NCI-H460 (cell line): ENCODE results near the gene CACNG8. TPM values are rescaled to one million over a fixed set of nuclear protein-coding genes. Genes with fewer than 3 reads are reported as not detected.
"Not testable (repeated sequence)": the region's sequence is repeated elsewhere in the genome, so short reads cannot be mapped to it uniquely, and the experiment has no call there.

Experiments
- DNase-seq: peaks from one replicate; pipeline ENCODE4 v3.0.0-alpha.2; 2016; ENCODE audit warnings: low read depth; ENCODE audit errors: extremely low read depth
- polyA plus RNA-seq: library from polyadenylated mRNA; depleted of rRNA; stranded (reverse); fragments of >200 nt; gene quantifications from 2 replicates; pipeline ENCODE4 v1.2.3, GENCODE V29; 2014; cell fraction: nucleus; rRNA removed
- total RNA-seq: library from RNA; depleted of rRNA; stranded (reverse); fragments of >200 nt; shearing (Covaris generic); gene quantifications from 2 replicates; pipeline ENCODE4 v1.2.3, GENCODE V29; 2014; rRNA removed

The CACNG8 gene
- total RNA-seq: 0.58 and 0.84 TPM in 2 replicates
- polyA plus RNA-seq: 0.18 and 0.21 TPM in 2 replicates

DNA sequence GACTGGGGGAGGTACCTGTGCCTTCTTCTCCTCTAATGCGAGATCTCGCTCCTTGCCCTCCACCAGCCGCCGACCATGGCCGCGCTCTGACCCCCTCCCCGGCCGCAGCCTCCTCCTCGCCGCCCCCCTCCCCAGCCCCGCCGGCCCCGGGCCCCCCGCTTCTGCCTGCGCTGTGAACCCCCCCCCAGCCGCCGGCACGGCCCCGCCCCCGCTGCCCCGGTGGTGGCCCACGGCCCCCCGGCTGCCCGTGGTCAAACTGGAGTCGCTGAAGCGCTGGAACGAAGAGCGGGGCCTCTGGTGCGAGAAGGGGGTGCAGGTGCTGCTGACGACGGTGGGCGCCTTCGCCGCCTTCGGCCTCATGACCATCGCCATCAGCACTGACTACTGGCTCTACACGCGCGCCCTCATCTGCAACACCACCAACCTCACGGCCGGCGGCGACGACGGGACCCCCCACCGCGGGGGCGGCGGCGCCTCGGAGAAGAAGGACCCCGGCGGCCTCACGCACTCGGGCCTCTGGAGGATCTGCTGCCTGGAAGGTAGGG is at the start of gene CACNG8:
Gene CACNG8 (plus strand): TSS at position 51 of the 545 bp plus-strand sequence.
- DNase-seq: no peak

DNA sequence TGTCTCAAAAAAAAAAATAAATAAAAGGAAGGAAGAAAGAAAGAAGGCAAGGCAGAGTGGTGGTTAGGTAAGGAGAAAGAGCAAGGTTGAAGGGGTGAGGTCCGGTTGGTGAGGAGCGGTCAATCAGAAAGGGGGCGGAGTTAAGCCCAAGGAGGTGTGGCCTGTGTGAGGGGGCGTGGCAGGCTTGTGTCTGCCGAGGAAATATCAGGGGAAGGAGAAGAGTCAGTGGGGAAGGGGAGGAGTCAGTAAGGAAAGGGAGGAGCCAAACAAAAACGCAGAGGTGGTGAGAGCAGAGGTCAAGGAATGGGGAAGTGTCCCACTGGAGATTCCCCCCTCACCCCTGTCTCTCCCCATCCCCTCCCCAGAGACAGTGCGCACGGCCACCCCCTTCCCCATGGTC is 47.7 kb upstream of the CACNG8 start:
- DNase-seq: no peak

DNA sequence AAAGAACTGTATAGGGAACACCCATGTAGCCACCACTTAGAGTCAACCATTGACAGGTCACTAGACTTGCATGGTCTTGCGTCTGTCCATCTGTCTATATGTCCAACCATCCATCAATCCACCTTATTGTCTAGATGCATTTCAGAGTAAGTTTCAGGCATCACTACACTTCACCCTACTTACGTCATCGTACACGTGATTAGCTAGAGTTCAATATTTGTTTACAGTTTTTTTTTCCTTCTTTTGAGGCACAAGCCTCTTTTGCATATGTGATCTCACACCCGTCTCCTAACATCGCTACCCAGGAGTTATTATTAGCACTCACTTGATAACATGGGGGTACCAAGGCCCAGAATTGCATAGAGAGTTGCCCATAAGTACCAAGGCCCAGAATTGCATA is 46.7 kb upstream of the CACNG8 start:
- DNase-seq: no peak

DNA sequence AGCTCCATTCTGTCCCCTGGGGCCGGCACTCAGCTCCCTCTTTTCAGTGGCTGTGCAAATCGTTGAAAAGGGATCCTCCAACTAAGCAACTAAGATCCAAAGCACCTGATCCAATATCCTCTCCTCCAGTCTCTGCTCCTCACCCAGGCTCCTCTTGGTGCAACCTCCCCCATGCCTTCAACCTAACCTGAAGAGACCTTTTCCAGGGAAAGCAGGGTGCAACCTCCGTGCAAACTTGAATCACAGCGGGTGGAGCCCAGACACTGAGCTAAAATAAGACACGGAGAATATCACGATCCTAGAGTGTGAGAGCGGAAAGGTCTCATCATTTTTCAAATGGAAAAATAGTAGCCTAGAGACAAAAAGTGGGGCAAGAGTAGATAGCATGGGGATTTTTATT is 45.4 kb upstream of the CACNG8 start:
- no peak for DNase-seq

DNA sequence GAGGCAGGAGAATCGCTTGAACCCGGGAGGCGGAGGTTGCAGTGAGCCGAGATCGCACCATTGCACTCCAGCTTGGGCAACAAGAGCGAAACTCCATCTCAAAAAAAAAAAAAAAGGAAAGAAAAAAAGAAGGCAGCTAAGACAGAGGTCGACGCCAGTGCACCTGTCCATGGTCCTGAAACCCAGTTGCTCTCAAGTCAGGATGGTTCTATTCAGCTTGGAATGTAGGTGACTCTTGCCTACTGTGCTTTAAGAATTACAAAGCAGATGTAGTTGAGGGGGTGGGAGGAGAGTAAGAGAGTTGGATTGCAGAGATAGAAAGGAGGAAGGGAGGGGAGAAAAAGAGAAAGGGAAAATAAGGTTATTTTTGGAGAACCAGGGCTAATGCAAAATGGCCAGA is 35.0 kb upstream of the CACNG8 start:
- DNase-seq: peak; percentile 59

DNA sequence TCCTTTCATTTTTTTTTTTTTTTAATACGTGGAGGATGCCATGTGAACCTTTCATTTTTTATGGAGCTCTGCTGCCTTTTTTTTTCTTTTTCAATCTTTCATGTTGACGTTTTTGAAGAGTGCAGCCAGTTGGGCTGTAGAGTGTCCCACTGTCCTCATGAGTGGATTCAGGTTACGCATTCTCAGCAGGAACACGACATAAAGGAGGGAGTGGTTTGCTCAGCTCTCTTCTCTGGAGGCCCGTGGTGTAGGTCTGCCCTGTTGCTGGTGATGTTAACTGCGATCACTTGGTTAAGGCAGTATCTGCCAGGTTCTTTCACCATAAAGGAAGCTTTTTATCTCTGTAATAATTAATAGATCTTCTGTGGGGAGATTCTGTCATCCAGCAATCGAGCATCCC is 26.7 kb upstream of the CACNG8 start:
- no peak for DNase-seq

DNA sequence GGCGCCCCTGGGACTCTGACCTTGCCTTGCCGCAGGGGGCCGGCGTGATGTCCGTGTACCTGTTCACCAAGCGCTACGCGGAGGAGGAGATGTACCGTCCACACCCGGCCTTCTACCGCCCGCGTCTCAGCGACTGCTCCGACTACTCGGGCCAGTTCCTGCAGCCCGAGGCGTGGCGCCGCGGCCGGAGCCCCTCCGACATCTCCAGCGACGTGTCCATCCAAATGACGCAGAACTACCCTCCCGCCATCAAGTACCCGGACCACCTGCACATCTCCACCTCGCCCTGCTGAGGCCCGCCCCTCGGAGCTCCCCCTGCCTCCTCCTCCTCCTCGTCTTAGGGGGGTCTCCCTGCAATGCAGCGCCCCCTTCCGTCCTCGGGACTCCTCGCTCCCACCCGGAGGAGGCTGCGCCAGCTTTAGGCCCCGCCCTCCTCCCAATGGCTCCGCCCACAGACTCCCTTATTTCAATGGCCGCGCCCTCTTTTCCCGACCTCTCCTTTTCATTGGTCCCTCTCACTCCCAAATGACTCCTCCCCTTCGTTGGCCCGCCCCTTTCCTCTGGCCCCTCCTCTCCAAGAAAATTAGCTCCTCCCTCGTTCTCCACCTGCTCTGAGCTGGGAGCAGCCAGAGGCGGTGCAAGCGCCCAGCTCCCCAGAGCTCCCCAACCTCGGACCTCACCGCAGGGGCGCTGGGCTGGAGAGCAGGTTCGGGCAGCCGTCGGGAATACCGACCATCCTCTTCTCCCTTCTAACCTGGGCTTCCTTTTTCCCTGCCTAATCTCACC is 20.5 kb upstream of the CACNG8 start:
- no peak for DNase-seq

DNA sequence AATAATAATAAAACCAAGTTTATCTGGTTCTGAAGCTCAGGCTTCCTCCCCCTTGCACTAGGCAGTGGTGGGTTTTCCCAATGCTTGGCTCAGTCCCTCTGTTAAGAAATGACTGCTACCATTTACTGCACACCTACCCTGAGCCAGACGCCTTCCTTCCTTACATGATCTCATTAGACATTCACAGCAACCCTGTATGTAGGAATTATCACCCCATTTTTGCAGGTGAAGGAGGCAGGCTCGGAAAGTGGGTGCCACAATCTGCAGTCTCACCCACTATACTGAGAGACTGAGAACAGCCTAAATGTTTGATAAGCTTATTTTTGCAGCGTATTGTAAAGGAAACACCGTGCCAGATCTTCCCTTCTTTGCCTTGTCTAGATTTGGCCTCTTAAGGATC is 18.3 kb upstream of the CACNG8 start:
- DNase-seq: no peak

DNA sequence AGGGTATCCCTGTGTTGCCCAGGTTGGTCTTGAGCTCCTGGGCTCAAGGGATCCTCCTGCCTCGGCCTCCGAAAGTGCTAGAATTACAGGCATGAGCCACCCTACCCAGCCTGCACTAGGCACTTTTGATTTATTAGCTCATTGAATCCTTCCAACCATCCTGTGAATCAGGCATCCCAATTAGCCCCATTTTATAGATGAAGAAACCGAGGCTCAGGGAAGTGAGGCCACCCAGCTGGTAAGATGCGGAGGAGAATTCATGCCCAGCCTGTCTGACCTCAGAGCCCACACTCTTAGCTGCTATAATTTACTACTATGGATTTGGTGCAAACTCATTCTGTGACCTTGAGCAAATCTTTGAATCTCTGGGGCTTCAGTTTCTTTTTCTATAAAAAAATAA is 17.8 kb upstream of the CACNG8 start:
- no peak for DNase-seq

DNA sequence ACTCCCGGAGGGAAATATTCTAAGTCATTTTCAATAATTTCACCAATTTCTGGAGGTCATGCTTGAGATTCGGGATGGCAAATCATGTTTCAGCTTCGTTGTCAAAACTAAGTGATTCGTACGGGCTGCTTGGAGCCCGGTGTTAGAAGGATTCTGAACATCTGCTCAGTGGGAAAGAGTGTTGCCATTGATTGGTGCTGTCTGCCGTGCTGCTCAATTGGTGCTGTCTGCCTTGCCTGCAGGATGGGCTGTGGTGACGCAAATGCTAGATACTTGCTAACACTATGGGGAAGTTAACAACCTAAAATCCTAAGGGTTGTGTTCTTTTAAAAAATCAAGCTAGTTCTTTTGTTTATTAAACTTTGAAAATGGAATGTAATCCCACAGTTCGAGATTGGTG is 17.3 kb upstream of the CACNG8 start:
- peak; percentile 72 for DNase-seq

DNA sequence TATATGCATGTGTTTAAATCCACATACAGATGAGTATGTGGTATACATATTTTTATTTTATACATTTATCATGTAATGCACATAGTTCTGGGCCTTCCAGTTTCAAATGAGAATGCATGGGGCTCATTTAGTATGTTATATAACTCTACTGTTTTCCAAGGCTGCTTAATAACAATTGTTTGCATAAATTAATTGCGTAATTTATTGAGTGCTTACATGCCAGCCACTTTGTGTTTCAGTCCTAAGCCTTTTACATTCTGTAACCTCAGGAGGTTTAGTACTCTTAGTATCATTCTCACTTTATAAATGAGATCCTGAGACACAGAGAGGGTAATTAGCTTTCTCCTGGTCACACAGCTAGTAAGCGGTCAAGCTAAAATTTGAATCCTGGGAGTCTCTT is 16.7 kb upstream of the CACNG8 start:
- DNase-seq: no peak

DNA sequence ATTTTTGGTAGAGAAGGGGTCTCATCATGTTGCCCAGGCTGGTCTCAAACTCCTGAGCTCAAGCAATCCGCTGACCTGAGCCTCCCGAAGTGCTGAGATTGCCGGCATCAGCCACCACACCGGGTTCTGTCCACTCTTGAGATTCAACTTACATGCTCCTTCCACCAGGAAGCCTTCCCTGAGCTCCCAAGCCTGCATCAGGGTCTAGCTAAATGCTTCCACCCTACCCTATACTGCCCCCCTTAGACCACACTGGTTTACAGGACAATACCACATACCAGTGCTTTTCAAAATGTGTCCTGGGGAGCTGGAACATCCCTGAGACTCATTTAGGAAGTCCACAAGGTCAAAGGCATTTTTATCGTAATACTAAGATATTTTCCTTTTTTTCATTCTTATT is 15.1 kb upstream of the CACNG8 start:
- no peak for DNase-seq

DNA sequence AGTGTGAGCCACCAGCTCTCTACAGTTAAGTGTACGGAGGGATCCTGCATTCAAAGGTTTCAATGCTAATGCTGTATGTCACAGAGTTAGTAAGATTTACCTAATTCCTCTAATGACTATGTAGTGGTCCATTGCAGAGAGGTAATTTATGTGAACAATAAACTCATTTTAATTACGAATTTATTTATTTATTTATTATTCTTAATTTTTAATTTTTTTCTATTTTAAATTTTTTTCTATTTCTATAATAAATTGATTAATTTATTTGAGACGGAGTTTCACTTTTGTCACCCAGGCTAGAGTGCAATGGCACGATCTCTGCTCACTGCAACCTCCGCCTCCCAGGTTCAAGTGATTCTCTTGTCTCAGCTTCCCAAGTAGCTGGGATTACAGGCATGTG is 14.1 kb upstream of the CACNG8 start:
- not testable (repeated sequence) for DNase-seq

DNA sequence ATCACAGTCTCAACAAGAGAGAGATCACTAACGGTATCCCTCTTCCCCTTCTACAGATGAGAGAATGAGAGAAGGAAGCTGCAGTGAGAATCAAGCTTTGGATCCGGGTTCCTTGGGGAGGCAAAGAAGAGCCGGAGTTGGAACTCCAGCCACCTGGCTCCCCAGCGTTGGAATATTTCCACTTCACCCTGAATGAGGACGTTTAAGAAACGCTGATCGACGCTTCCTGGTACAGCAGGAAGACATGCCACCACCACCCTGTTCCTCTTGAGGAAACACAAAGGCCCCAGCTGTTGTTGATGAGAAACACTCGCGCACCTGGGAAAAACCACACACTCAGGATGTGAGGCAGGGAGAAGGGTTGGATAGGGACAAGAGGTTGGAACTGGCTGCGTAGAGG is 11.3 kb upstream of the CACNG8 start:
- DNase-seq: no peak

DNA sequence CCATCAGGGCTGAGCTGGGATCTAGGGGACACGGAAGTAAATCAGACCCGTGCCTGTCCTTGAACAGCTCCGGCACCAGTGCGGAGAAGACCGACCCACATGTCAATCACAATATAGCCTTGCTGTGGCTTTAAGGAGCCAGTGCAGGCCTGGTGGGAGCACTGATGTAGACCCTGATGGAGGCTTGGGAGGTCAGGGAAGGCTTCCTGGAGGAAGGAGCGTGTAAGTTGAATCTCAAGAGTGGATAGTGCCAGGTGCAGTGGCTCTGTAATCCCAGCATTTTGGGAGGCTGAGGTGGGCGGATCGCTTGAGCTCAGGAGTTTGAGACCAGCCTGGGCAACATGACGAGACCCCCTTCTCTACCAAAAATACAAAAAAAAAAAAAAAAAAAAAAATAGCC is 10.8 kb upstream of the CACNG8 start:
- no peak for DNase-seq

DNA sequence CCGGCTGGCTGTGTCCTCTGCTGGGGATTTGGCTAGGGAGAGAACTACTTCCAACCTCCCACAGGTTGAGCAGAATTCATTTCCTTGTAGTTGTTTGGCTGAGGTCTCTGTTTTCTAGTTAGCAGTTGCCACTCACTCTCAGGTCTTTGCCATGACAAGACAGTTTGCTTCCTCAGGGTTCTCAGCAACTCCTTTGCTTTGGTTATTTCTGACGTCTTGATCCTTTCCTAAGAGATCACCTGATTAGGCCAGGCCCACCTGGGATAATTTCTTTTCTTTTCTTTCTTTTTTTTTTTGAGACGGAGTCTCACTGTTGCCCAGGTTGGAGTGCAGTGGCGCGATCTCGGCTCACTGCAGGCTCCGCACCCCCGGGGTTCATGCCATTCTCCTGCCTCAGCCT is 9.4 kb upstream of the CACNG8 start:
- no peak for DNase-seq

DNA sequence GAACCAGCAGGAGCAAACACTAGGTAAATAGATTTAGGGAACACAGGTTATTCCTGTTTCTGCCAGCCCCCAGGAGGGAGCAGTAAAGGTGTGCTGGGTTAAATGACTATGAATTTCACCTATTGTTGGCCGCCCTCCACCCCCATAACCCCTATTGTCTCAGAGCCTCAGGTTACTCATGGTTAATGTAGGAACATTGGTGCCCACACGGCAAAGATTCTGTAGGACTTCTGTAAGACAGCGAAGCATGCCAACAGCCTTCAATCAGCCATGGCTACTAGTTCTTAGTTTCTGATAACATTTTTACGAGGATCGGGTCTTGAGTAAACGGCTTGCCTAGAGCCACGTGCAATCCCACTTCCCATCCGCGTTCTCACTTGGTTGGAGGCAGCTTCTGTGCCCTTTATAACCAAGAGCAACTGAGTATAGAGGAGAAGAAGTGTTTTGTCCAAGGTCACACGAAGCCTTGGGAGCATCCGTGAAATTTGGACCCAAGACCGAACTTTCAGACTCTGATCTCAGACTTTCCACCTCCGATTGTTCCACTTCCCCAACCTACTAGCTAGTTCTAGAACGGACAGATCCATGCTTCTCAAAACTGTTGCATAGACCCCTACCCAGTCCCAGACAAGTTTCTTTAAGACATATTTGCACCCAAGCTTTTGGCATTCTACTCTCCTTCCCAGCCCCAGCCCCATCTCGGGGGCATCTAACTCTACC is 5.1 kb upstream of the CACNG8 start:
- DNase-seq: no peak

DNA sequence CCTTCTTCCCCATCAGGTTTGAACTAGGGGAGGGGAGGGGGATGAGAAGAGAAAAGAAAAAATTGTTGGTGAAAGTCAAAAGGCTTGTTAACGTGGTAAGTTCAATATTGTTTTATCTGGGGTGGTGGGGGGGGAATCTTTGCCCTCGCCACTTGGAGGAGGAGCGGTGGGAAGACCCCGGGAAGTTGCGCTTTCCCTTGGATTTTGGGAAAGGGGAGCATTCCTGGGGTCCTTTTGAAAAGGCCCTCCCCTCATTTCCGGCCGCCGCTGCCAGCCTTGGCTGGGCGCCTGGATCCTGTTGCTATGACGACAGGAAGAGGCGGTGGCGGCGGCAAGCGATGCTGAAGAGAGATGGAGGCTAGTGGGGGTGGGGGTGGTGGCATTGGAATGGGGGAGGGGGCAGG is 4.6 kb upstream of the CACNG8 start:
- DNase-seq: no peak

DNA sequence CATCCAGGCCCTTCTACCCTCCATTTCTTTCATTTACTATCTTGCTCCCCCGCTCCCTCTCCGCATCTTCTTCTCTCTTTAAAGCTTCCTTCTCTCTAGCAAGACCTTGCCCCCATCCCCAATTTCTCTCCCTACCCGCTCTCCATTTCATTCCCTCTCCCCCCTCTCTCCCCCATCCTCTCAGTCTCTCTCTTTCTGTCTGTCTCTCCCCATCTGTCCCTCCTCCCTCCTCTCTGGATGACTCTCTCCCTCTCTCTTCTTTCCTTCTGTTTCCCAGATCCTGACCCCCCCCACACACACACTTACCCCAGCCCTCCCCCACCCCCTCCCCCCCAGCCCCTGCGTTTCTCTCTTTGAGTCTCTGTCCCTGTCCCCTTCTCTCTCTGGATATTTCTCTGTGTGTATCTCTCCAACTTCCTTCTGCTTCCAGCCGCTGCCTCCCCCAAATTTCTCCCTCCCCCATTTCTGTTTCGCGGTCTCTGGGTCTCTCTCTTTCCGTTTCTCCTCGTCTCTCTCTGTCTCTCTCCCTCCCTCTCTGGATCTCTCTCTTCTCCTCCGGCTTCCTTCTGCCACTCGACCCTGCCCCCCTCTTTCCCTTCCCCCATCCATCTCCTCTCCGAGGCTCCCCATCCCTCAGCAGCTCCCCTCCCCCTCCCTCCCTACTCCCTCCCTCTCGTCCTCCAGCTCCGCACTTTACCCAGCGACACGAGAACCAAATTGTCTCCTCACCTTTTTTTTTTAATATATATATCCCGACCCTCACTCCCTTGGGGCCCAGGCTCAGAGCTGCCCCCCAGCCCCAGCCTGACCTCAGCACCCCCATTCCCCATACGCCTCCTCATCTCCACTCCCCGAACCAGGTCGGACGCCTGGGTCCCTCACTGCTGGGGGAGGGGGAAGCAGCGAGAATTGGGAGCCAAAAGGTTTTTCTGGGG is 3.6 kb upstream of the CACNG8 start:
- DNase-seq: no peak

DNA sequence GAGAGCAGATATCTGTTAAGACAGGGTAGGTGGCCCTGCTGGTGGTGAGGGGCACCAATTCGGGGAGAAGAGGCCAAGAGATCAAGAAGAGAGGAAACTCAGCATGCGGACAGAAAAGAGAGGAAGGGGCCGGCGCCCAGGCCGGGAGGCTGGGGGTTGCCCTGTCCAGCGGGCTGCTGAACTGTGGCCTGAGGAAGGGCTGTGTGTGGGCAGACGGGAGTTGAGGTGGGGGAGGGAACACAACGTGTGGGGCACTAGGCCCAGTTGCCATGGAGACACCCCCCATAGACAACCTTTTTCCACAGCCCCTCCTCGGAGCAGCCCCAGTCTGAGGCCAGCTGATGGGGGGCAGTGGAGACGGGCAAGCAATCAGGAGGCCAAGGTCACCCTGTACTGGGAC is 2.5 kb upstream of the CACNG8 start:
- DNase-seq: no peak

DNA sequence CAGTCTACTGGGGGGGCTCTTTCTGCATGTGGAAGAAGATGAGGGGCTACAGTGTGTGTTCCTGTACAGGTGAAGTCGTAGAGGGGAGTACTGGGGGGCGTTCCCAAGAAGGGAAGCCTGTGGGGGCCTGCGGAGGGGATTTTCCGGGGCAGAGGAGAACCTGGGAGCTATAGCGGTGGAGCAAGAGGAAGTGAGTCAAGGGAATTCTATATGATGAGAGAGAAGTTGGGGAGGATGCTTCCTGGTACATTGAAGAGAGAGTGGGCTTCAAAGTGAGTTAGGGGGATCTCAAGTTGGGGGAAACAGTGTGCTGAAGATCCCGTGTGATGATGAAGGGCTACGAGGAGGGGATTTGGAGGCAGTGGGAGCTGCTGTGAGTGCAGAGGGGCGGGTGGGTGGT is 1.9 kb upstream of the CACNG8 start:
- DNase-seq: no peak
